GM23338 (cell line): ENCODE data around the gene MYCN. TPM values are rescaled to one million over a fixed set of nuclear protein-coding genes. Genes with fewer than 3 reads are reported as not detected.

Experiments
- ATAC-seq: fragments of 200-7000 bp; cut with Tn5 transposase; 3 replicates; pipeline ENCODE4 v1.9.1; 2020
- DNase-seq: peaks from one replicate; pipeline ENCODE4 v3.0.0-alpha.2; 2015; ENCODE audit warnings: low spot score
- H2AFZ ChIP-seq: fragments of 200-600 bp; sonication (generic); 2 replicates; pipeline ENCODE4 v1.8.0; 2016; ENCODE audit warnings: antibody characterized with exemption, mild to moderate bottlenecking, moderate library complexity
- H3F3A ChIP-seq: fragments of 200-600 bp; sonication (generic); replicated peaks from 2 replicates; pipeline ENCODE4 v1.8.0; 2017; ENCODE audit warnings: antibody characterized with exemption, mixed run types, low read depth
- H3K27ac ChIP-seq: fragments of 200-600 bp; sonication (generic); 2 replicates; pipeline ENCODE4 v1.6.1; 2016; ENCODE audit warnings: low read depth
- H3K27me3 ChIP-seq: fragments of 200-600 bp; sonication (generic); 2 replicates; pipeline ENCODE4 v1.8.0; 2016; ENCODE audit warnings: mild to moderate bottlenecking, mixed run types, moderate library complexity; ENCODE audit not compliant: insufficient read depth
- H3K36me3 ChIP-seq: fragments of 200-600 bp; sonication (generic); 2 replicates; pipeline ENCODE4 v1.8.0; 2016; ENCODE audit warnings: mild to moderate bottlenecking; ENCODE audit not compliant: insufficient read depth
- H3K4me1 ChIP-seq: fragments of 200-600 bp; sonication (generic); 2 replicates; pipeline ENCODE4 v1.8.0; 2016; ENCODE audit warnings: mild to moderate bottlenecking, moderate library complexity; ENCODE audit not compliant: insufficient read depth
- H3K4me2 ChIP-seq: fragments of 200-600 bp; sonication (generic); 2 replicates; pipeline ENCODE4 v1.7.1; 2017; ENCODE audit warnings: mixed run types
- H3K4me3 ChIP-seq: fragments of 200-600 bp; sonication (generic); 2 replicates; pipeline ENCODE4 v1.6.1; 2016; ENCODE audit warnings: mixed run types
- H3K79me2 ChIP-seq: fragments of 200-600 bp; sonication (generic); replicated peaks from 2 replicates; pipeline ENCODE4 v1.8.0; 2017; ENCODE audit warnings: mild to moderate bottlenecking; ENCODE audit not compliant: insufficient read depth
- H3K9me2 ChIP-seq: fragments of 200-600 bp; sonication (generic); 2 replicates; pipeline ENCODE4 v1.8.0; 2017; ENCODE audit not compliant: insufficient read depth
- H4K20me1 ChIP-seq: fragments of 200-600 bp; sonication (generic); replicated peaks from 2 replicates; pipeline ENCODE4 v1.8.0; 2017; ENCODE audit warnings: mild to moderate bottlenecking; ENCODE audit not compliant: insufficient read depth
- H3K27ac Mint-ChIP-seq: 2 replicates; pipeline ENCODE4 v1.8.0; 2020; ENCODE audit warnings: inconsistent platforms, mild to moderate bottlenecking, moderate library complexity, mixed read lengths
- H3K27me3 Mint-ChIP-seq: 3 replicates; pipeline ENCODE4 v1.8.0; 2022; ENCODE audit warnings: low read depth, mild to moderate bottlenecking, moderate library complexity, mixed read lengths, inconsistent platforms; ENCODE audit not compliant: insufficient read depth, poor library complexity
- H3K36me3 Mint-ChIP-seq: 3 replicates; pipeline ENCODE4 v1.8.0; 2021; ENCODE audit warnings: low read depth, mild to moderate bottlenecking, inconsistent platforms, moderate library complexity, mixed read lengths
- H3K4me1 Mint-ChIP-seq: 3 replicates; pipeline ENCODE4 v1.8.0; 2020; ENCODE audit warnings: mild to moderate bottlenecking, inconsistent platforms, mixed read lengths
- H3K4me3 Mint-ChIP-seq: 3 replicates; pipeline ENCODE4 v1.8.0; 2021; ENCODE audit warnings: moderate library complexity, mild to moderate bottlenecking, inconsistent platforms, mixed read lengths
- H3K9me3 Mint-ChIP-seq: 3 replicates; pipeline ENCODE4 v1.8.0; 2020; ENCODE audit warnings: moderate library complexity, mild to moderate bottlenecking, inconsistent platforms, mixed read lengths
- CREB1 ChIP-seq: fragments of 250-450 bp; sonication (Bioruptor Pico); IDR thresholded peaks from 2 replicates; pipeline ENCODE4 v1.5.0; 2020; ENCODE audit warnings: low read depth, mild to moderate bottlenecking, moderate library complexity
- ETS1 ChIP-seq: IDR thresholded peaks from 2 replicates; pipeline ENCODE4 v1.6.1; 2016; ENCODE audit warnings: antibody characterized with exemption
- EZH2phosphoT487 ChIP-seq: fragments of 200-600 bp; sonication (generic); IDR thresholded peaks from one replicate; pipeline ENCODE4 v1.8.1; 2018; ENCODE audit warnings: antibody characterized with exemption; ENCODE audit not compliant: unreplicated experiment
- JUNB ChIP-seq: IDR thresholded peaks from one replicate; pipeline ENCODE4 v1.6.1; 2016; ENCODE audit warnings: antibody characterized with exemption; ENCODE audit not compliant: unreplicated experiment
- NANOG ChIP-seq: IDR thresholded peaks from 2 replicates; pipeline ENCODE4 v1.6.1; 2016; ENCODE audit warnings: antibody characterized with exemption, borderline replicate concordance
- POLR2AphosphoS5 ChIP-seq: IDR thresholded peaks from 2 replicates; pipeline ENCODE4 v1.6.1; 2016; ENCODE audit warnings: antibody characterized with exemption, low read depth
- STAT1 ChIP-seq: IDR thresholded peaks from one replicate; pipeline ENCODE4 v1.6.1; 2016; ENCODE audit warnings: antibody characterized with exemption; ENCODE audit not compliant: unreplicated experiment
- ZNF114 ChIP-seq: fragments of 250-450 bp; sonication (Bioruptor Pico); IDR thresholded peaks from 2 replicates; pipeline ENCODE4 v1.5.0; 2020; ENCODE audit warnings: mild to moderate bottlenecking, moderate library complexity
- ZNF331 ChIP-seq: fragments of 250-450 bp; sonication (Bioruptor Pico); IDR thresholded peaks from 2 replicates; pipeline ENCODE4 v1.5.0; 2020; ENCODE audit warnings: low read depth, mild to moderate bottlenecking, moderate library complexity
- ZNF462 ChIP-seq: fragments of 250-450 bp; sonication (Bioruptor Pico); IDR thresholded peaks from 2 replicates; pipeline ENCODE4 v1.5.0; 2020; ENCODE audit warnings: mild to moderate bottlenecking, moderate library complexity
- polyA plus RNA-seq: library from polyadenylated mRNA; unstranded; fragments of >200 nt; fragmentation: Nextera tagmentation; extraction: Ambion mirVana; gene quantifications from 2 replicates; pipeline ENCODE4 v1.2.1, GENCODE V29; 2016
- total RNA-seq: library from RNA; depleted of rRNA; stranded (reverse); fragments of >200 nt; shearing (Covaris generic); gene quantifications from 2 replicates; pipeline ENCODE4 v1.2.3, GENCODE V29; 2014
- TF ChIP-seq, protein P1 (sequence below): IDR thresholded peaks from one replicate; pipeline ENCODE4 v1.6.1; 2018; ENCODE audit warnings: antibody characterized with exemption; ENCODE audit not compliant: unreplicated experiment

Gene MYCN
- total and polyA plus RNA-seq, 2 experiments from 2014 or later, result 50.8 to 145 TPM

DNA sequence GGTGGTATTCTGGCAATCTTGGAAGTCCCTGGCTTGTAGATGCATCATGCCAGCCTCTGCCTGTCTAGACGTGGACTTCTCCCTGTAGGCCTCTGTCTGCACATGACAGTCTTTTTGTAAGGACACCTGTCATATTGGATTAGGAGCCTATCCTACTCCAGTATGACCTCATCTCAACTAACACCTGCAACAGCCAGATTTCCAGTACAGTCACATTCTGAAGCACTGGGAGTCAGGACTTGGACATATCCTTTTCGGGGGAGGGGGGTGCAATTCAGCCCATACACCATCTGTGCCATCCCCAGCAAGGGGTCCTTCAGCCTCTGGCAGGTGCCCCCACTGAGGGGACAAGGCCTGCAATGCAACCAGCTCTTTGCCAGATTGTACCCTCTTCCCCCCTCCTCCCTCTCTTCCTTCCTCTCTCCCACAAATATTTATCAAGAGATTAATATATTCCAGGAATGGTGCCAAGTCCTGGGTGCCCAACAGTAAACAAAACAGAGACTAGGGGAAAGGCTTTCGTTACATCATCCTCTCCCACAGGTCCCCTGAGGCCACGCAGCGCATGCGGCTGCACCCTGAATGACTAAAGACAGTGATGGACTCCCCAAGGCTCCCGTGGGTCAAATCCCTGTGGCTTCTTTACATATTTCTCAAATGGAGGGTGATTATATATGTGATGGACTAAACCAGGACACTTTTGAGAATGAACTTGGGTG lies 20.5 kb upstream of the MYCN start:
- Histone ChIP-seq H3K79me2 (no peaks in the 10 kb centered on the region), H4K20me1 (no peaks in the 10 kb centered on the region), H3K27me3 (no peaks in the 10 kb centered on the region), H3K4me3 (no peak overlapping the region), H3K4me2 (no peak overlapping the region), H3K36me3 (no peaks in the 10 kb centered on the region), H2AFZ (no peak overlapping the region), H3F3A (no peaks in the 10 kb centered on the region), H3K27ac (no peak overlapping the region), H3K4me1 (no peaks in the 10 kb centered on the region), H3K9me2 (no peaks in the 10 kb centered on the region)
- Mint-ChIP-seq H3K4me1 (peaks cover 4% of the 10 kb centered on the region; the same call in 1 of the 3 replicates), H3K27me3 (peaks cover 10% of the 10 kb centered on the region), H3K9me3 (no peaks in the 10 kb centered on the region; the same call in 1 of the 3 replicates), H3K27ac (no peak overlapping the region), H3K4me3 (no peak overlapping the region), H3K36me3 (no peaks in the 10 kb centered on the region)
- ATAC-seq, result no peak
- TF ChIP-seq NANOG (no peak), POLR2AphosphoS5 (no peak), CREB1 (CRISPR knock-in tag) (no peak), EZH2phosphoT487 (no peak), JUNB (no peak), ZNF114 (CRISPR knock-in tag) (no peak), ZNF331 (CRISPR knock-in tag) (no peak)
- DNase-seq, result no peak

DNA sequence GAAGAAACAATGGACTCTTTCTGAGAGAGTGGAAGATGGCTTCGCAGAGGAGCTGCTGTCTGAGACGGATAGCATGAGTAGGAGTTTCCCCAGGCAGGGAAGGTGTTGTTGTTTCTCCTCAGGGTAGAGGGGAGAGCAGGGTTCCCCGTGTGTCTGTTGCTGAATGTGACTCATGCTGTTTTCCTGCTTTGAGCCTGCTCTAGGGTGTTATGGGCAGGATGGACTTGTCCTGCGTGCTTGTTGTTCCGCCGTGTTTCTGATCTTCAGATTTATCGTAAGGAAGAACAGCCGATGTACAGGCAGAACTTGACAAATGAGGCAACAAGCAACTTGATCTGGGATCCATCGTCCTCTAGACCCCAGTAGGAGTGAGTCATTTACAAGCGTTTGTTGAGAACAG lies 19.7 kb upstream of the MYCN start:
- no peak for ATAC-seq
- no peak for TF ChIP-seq STAT1
- no peak for TF ChIP-seq CREB1 (CRISPR knock-in tag)
- TF ChIP-seq NANOG, result no peak
- TF ChIP-seq ZNF462 (CRISPR knock-in tag), result no peak
- TF ChIP-seq ZNF114 (CRISPR knock-in tag), result no peak
- TF ChIP-seq ZNF331 (CRISPR knock-in tag), result no peak
- TF ChIP-seq, protein P1, sequence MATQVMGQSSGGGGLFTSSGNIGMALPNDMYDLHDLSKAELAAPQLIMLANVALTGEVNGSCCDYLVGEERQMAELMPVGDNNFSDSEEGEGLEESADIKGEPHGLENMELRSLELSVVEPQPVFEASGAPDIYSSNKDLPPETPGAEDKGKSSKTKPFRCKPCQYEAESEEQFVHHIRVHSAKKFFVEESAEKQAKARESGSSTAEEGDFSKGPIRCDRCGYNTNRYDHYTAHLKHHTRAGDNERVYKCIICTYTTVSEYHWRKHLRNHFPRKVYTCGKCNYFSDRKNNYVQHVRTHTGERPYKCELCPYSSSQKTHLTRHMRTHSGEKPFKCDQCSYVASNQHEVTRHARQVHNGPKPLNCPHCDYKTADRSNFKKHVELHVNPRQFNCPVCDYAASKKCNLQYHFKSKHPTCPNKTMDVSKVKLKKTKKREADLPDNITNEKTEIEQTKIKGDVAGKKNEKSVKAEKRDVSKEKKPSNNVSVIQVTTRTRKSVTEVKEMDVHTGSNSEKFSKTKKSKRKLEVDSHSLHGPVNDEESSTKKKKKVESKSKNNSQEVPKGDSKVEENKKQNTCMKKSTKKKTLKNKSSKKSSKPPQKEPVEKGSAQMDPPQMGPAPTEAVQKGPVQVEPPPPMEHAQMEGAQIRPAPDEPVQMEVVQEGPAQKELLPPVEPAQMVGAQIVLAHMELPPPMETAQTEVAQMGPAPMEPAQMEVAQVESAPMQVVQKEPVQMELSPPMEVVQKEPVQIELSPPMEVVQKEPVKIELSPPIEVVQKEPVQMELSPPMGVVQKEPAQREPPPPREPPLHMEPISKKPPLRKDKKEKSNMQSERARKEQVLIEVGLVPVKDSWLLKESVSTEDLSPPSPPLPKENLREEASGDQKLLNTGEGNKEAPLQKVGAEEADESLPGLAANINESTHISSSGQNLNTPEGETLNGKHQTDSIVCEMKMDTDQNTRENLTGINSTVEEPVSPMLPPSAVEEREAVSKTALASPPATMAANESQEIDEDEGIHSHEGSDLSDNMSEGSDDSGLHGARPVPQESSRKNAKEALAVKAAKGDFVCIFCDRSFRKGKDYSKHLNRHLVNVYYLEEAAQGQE, result no peak
- no peak for TF ChIP-seq ETS1

More for the DNA sequence above, 19.7 kb upstream of the MYCN start:
- H3K9me2 ChIP-seq, result no peaks in the 10 kb centered on the region
- DNase-seq, result no peak
- no peaks in the 10 kb centered on the region for H3K27me3 ChIP-seq
- no peak overlapping the region for H3K4me3 ChIP-seq
- H3K36me3 ChIP-seq, result no peaks in the 10 kb centered on the region
- H3F3A ChIP-seq, result no peaks in the 10 kb centered on the region
- no peaks in the 10 kb centered on the region for H3K4me1 ChIP-seq
- Mint-ChIP-seq H3K4me3 (no peak overlapping the region), H3K27me3 (peaks cover 7% of the 10 kb centered on the region), H3K36me3 (no peaks in the 10 kb centered on the region), H3K9me3 (no peaks in the 10 kb centered on the region; the same call in 1 of the 3 replicates), H3K27ac (no peak overlapping the region), H3K4me1 (peaks cover 4% of the 10 kb centered on the region; the same call in 1 of the 3 replicates)
- no peaks in the 10 kb centered on the region for H4K20me1 ChIP-seq
- no peak overlapping the region for H2AFZ ChIP-seq
- H3K4me2 ChIP-seq, result no peak overlapping the region
- no peak overlapping the region for H3K27ac ChIP-seq
- H3K79me2 ChIP-seq, result no peaks in the 10 kb centered on the region
